Suprapubic skin (tissue), 4 donors: ENCODE results near the gene EIF4G2.

Experiments used
- POLR2A ChIP-seq, 2 donors: fragments of 450-650 bp; IDR thresholded peaks; one replicate each; pipeline ENCODE4 v1.6.1; 2017; ENCODE audit warnings: antibody characterized with exemption in 2 of 2, mild to moderate bottlenecking in 2 of 2, moderate library complexity in 2 of 2
- POLR2AphosphoS5 ChIP-seq, 3 donors: sonication (generic); formaldehyde crosslinking; IDR thresholded peaks; one replicate each; pipeline ENCODE4 v1.6.1; 2017; ENCODE audit warnings: antibody characterized with exemption in 3 of 3
- TF ChIP-seq, protein P1 (sequence below), 2 donors: fragments of 200-600 bp in 1 of 2; fragments of 450-650 bp in 1 of 2; sonication (generic) in 1 of 2; IDR thresholded peaks; one replicate each; pipeline ENCODE4 v1.5.1; 2016 to 2019; ENCODE audit warnings: antibody characterized with exemption in 2 of 2, mild to moderate bottlenecking in 1 of 2, moderate library complexity in 1 of 2

- TF ChIP-seq, protein P1, sequence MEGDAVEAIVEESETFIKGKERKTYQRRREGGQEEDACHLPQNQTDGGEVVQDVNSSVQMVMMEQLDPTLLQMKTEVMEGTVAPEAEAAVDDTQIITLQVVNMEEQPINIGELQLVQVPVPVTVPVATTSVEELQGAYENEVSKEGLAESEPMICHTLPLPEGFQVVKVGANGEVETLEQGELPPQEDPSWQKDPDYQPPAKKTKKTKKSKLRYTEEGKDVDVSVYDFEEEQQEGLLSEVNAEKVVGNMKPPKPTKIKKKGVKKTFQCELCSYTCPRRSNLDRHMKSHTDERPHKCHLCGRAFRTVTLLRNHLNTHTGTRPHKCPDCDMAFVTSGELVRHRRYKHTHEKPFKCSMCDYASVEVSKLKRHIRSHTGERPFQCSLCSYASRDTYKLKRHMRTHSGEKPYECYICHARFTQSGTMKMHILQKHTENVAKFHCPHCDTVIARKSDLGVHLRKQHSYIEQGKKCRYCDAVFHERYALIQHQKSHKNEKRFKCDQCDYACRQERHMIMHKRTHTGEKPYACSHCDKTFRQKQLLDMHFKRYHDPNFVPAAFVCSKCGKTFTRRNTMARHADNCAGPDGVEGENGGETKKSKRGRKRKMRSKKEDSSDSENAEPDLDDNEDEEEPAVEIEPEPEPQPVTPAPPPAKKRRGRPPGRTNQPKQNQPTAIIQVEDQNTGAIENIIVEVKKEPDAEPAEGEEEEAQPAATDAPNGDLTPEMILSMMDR (IDR thresholded peaks at IDR 0.05) = no peak
- no peak for TF ChIP-seq POLR2AphosphoS5 (IDR thresholded peaks at IDR 0.05)
- TF ChIP-seq POLR2A (IDR thresholded peaks at IDR 0.05) = no peak
These were observed 29.6 kb downstream of the EIF4G2 start for GRCh38 chr11:10779086-10779485.
